MG63 (cell line): Measurements from ENCODE around the gene C16orf86. TPM values are rescaled to one million over a fixed set of nuclear protein-coding genes. Genes with fewer than 3 reads are reported as not detected.

Experiments used
- DNase-seq: peaks from one replicate; pipeline ENCODE4 v3.0.0-alpha.2; 2020
- H3K27me3 ChIP-seq: fragments of 250-450 bp; sonication (Bioruptor Pico); 2 replicates; pipeline ENCODE4 v1.5.1; 2020; ENCODE audit warnings: mild to moderate bottlenecking, moderate library complexity
- H3K36me3 ChIP-seq: fragments of 250-450 bp; sonication (Bioruptor Pico); 2 replicates; pipeline ENCODE4 v1.5.1; 2020; ENCODE audit warnings: mild to moderate bottlenecking, moderate library complexity
- H3K4me3 ChIP-seq: fragments of 250-450 bp; sonication (Bioruptor Pico); 2 replicates; pipeline ENCODE4 v1.5.1; 2020; ENCODE audit warnings: mild to moderate bottlenecking, moderate library complexity
- H3K9me3 ChIP-seq: fragments of 250-450 bp; sonication (Bioruptor Pico); 2 replicates; pipeline ENCODE4 v1.5.1; 2020; ENCODE audit warnings: mild to moderate bottlenecking, moderate library complexity
- total RNA-seq: library from RNA; depleted of rRNA; stranded (reverse); fragments of >200 nt; shearing (Covaris generic); gene quantifications from 2 replicates; pipeline ENCODE4 v1.2.3, GENCODE V29; 2014; ENCODE audit warnings: low replicate concordance; rRNA removed

The C16orf86 gene
- total RNA-seq, 1 experiment from 2014 or later, result not detected

DNA sequence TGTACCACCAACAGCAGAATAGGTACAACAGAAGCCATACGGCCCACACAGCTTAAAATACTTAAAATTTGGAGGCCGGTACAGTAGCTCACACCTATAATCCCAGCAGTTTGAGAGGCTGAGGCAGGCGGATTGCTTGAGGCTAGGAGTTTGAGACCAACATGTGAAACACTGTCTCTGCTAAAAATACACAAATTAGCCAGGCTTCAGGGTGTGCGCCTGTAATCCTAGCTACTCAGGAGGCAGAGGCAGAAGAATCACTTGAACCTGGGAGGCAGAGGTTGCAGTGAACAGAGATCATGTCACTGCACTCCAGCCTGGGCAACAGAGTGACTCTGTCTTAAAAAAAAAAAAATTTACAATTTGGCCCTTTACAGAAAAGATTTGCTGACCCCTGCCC is 35.5 kb downstream of the C16orf86 start:
- Histone ChIP-seq H3K27me3 (no peaks in the 10 kb centered on the region), H3K4me3 (no peak overlapping the region), H3K9me3 (no peaks in the 10 kb centered on the region), H3K36me3 (no peaks in the 10 kb centered on the region)
- no peak for DNase-seq

DNA sequence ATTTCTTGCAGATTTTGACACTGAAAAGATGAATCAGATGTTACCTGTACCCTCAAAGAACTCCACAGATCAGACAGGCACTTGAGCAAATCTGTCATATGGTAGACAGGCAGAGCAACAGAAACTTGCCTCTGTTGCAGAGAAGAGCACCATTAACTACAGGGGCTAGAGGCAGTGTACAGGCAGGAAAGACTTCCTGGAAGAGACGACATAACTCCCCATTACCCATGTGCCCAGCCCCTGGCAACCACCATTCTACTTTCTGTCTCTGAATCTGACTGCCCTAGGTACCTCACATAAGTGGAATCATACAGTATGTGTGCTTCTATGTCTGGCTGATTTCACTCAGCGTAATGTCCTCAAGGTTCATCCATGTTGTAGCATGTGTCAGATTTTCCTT is 37.0 kb downstream of the C16orf86 start:
- DNase-seq, result no peak
- H3K27me3 ChIP-seq, result no peaks in the 10 kb centered on the region
- no peaks in the 10 kb centered on the region for H3K9me3 ChIP-seq
- H3K4me3 ChIP-seq, result no peak overlapping the region
- H3K36me3 ChIP-seq, result no peaks in the 10 kb centered on the region

DNA sequence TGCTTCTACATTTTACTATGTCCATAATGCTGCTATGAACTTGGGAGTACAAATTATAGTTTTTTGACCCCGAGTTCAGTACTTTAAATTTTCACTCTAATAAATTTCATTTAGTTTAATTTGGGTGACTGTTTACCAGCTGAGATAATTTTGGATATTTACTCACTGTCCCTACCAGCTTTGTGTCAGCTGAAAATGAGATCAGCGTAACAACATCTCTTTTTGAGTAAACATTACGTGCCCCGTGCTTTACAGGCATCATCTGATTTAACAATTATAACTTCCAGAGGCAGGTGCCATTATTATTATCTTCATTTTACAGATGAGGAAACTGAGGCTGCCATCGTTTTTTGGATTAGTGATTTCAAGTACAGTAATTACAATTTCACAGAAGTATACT is 37.5 kb downstream of the C16orf86 start:
- Histone ChIP-seq H3K9me3 (no peaks in the 10 kb centered on the region), H3K36me3 (no peaks in the 10 kb centered on the region), H3K4me3 (no peak overlapping the region), H3K27me3 (no peaks in the 10 kb centered on the region)
- DNase-seq, result no peak

DNA sequence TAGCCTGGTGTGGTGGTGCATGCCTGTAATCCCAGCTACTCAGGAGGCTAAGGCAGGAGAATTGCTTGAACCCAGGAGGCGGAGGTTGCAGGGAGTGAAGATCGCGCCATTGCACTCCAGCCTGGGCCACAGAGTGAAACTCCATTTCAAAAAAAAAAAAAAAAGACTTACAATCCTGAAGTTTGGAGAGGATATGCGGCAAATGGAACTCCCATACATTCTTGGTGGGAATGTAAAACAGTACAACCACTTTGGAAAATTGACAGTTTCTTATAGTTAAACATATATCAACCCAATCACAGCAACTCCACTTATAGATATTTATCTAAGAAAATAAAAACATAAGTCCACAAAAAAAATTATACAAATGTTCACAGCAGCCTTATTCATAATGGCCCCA is 40.6 kb downstream of the C16orf86 start:
- Histone ChIP-seq H3K27me3 (no peaks in the 10 kb centered on the region), H3K9me3 (no peaks in the 10 kb centered on the region), H3K36me3 (no peaks in the 10 kb centered on the region)

DNA sequence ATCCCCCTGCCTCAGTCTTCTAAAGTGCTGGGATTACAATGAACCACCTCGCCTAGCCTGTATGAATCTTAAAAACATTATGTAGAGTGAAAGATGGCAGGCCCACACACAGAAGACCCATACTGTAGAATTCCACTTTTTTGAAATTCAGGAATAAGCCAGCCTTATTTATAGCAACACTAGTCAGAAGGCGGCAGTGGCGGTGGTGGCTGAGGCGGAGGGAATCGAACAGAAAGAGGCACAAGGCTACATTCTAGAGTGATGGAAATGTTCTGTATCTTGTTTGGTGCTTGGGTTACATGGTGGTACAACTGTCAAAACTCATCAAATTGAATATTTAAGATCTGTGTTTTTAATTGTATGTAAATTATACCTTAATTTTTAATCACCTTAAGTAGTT is 41.2 kb downstream of the C16orf86 start:
- H3K4me3 ChIP-seq, result no peak overlapping the region
- DNase-seq, result no peak

More for the DNA sequence above, 40.6 kb downstream of the C16orf86 start:
- DNase-seq, result no peak
- H3K4me3 ChIP-seq, result no peak overlapping the region

DNA sequence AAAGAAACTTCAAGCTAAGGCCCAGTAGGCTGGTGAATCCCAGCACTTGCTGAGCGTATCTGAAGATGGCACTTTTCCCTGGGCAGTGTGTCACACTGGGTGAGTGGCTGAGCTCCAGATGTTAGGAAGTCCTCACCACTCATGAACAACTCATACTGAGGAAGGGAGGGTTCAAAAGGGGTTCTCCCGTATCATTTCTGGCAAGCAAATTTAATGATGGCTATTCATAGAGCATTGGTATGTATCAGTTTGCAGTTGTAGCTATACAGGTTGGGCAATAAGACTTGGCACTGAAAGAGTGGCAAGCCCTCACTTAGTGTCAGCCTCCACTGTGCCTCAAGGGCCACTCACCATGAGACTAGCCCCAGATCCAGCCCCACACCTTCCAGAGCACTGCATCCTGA is 41.8 kb downstream of the C16orf86 start:
- no peaks in the 10 kb centered on the region for H3K27me3 ChIP-seq
- DNase-seq, result peak; percentile 64
- H3K9me3 ChIP-seq, result no peaks in the 10 kb centered on the region
- H3K4me3 ChIP-seq, result no peak overlapping the region
- H3K36me3 ChIP-seq, result no peaks in the 10 kb centered on the region

More for the DNA sequence above, 41.2 kb downstream of the C16orf86 start:
- no peaks in the 10 kb centered on the region for H3K27me3 ChIP-seq
- no peaks in the 10 kb centered on the region for H3K36me3 ChIP-seq
- H3K9me3 ChIP-seq, result no peaks in the 10 kb centered on the region

DNA sequence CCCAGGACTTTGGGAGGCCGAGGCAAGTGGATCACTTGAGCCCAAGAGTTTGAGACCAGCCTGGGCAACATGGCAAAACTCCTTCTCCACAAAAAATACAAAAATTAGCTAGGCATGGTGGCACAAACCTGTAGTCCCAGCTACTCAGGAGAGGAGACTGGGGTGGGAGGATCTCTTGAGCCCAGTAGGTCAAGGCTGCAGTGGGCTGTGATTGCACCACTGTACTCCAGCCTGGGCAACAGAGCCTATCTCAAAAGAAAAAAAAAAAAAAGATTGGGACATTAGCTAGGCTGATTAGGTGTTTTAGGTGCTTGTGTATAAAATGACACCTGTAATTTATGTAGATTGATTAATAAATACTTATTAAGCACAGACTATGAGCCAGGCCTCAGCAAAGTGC is 42.4 kb downstream of the C16orf86 start:
- H3K27me3 ChIP-seq, result no peaks in the 10 kb centered on the region
- no peaks in the 10 kb centered on the region for H3K9me3 ChIP-seq
- DNase-seq, result no peak
- no peak overlapping the region for H3K4me3 ChIP-seq
- no peaks in the 10 kb centered on the region for H3K36me3 ChIP-seq

DNA sequence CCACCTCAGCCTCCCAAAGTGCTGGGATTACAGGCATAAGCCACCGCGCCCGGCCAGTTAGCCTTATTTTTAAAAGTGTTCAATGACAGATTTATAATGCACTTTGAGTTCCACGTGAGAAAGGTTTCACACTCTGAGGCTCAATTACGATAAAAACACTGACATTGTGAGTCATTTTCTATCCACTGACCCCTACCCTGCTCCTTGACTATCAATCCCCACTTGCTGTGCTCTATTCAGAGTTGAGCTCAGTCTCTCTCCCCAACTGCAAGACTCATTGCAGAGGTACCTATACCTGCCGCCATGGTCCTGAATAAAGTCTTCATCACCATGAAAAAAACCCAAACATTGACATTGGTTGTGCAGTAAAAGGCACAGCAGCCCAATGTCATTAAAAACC is 44.0 kb downstream of the C16orf86 start:
- no peaks in the 10 kb centered on the region for H3K9me3 ChIP-seq
- no peak for DNase-seq
- H3K4me3 ChIP-seq, result no peak overlapping the region
- no peaks in the 10 kb centered on the region for H3K36me3 ChIP-seq
- no peaks in the 10 kb centered on the region for H3K27me3 ChIP-seq

DNA sequence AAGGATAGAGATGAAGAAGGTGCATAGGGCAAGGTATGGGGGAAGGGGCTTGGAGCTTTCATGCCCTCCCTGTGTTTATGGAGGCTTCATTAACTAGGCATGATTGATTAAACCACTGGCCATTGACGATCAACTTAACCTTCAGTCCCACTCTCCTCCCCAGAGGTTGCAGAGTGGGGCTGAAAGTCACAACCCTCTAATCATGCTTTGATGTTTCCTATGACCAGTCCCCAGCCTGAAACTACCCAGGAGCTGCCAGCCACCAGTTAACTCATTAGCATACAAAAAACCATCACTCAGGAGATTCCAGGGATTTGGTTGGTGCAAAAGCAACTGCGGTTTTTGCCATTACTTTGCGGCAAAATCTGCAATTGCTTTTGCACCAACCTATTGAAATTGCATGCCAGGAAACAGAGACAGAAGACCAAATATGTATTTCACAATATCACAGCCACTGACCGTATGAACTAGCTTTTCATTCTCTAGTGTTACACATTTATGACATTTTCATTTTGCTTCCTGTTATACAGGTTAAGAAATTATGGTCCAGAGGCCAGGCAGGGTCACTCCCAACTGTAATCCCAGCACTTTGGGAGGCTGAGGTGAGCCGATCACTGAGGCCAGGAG is 47.1 kb downstream of the C16orf86 start:
- no peak overlapping the region for H3K4me3 ChIP-seq
- H3K27me3 ChIP-seq, result no peaks in the 10 kb centered on the region
- DNase-seq, result no peak
- no peaks in the 10 kb centered on the region for H3K9me3 ChIP-seq
- H3K36me3 ChIP-seq, result no peaks in the 10 kb centered on the region

DNA sequence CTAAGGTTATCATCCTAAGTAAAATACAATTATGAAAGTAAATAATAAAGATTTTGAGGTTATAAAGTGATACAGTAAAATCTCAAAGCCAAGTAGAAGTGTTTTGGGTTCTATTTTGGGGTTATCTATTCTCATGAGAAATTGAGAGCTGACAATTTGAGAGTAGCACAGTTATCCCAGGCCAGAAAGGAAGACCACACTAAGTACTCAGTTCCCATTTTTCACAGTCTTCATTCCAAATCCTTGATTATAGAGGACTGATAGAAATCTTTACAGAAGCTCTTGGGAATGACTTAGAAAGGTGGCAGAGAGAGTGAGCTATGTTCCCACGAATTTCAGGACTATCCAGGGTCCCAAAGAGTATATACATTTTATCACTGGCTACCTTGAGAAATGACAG is 47.9 kb downstream of the C16orf86 start:
- Histone ChIP-seq H3K36me3 (no peaks in the 10 kb centered on the region), H3K27me3 (no peaks in the 10 kb centered on the region), H3K9me3 (no peaks in the 10 kb centered on the region), H3K4me3 (no peak overlapping the region)
- DNase-seq, result no peak

DNA sequence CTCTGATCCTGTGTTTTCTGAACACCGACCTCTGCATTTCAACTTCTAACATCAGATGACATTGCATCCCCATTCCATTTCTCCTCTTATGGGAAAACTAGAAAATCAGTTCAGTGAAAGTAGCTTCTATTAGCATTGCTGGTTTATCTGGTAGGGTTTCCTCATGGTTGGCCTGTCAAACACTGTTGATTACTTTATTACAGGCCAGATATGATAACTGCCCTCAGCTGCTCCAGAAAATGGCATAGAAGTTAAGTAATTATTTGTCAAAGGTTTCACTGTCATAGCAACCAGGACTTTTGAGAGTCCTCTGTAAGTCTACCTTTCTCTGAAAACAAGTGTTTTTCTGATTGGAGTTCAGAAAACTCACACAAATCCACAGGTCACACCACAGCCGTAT is 49.5 kb downstream of the C16orf86 start:
- H3K27me3 ChIP-seq, result no peaks in the 10 kb centered on the region
- DNase-seq, result no peak

More for the DNA sequence above, 49.5 kb downstream of the C16orf86 start:
- no peaks in the 10 kb centered on the region for H3K9me3 ChIP-seq
- no peak overlapping the region for H3K4me3 ChIP-seq
- H3K36me3 ChIP-seq, result no peaks in the 10 kb centered on the region

Other genes with a start within 250 kb of the C16orf86 start
- gene HSD11B2, start 235.7 kb upstream of the C16orf86 start, total RNA-seq, result not detected in 2 replicates
- gene ATP6V0D1, start 185.7 kb upstream of the C16orf86 start, total RNA-seq, result 30.8 and 42.3 TPM in 2 replicates
- gene AGRP, start 183.3 kb upstream of the C16orf86 start, total RNA-seq, result not detected in 2 replicates
- 3.1 and 5.0 TPM in 2 replicates for gene RIPOR1, start 138.0 kb upstream of the C16orf86 start, total RNA-seq
- gene CTCF, start 104.3 kb upstream of the C16orf86 start, total RNA-seq, result 26.1 and 32.2 TPM in 2 replicates
- gene CARMIL2, start 21.7 kb upstream of the C16orf86 start, total RNA-seq, result 0.07 TPM in 1 of 2 replicates, not detected in the other
- gene ACD, start 6.6 kb upstream of the C16orf86 start, total RNA-seq, result 24.4 and 24.7 TPM in 2 replicates
- 0.89 and 1.5 TPM in 2 replicates for gene PARD6A, start 5.9 kb upstream of the C16orf86 start, total RNA-seq
- 8.8 and 15.7 TPM in 2 replicates for gene ENKD1, start 64 bp upstream of the C16orf86 start, total RNA-seq
- 11.8 and 13.4 TPM in 2 replicates for gene GFOD2, start 52.5 kb downstream of the C16orf86 start, total RNA-seq
- 0.79 and 1.8 TPM in 2 replicates for gene RANBP10, start 139.7 kb downstream of the C16orf86 start, total RNA-seq
- 1.4 TPM in 1 of 2 replicates, not detected in the other for gene TSNAXIP1, start 140.1 kb downstream of the C16orf86 start, total RNA-seq
- 37.2 and 42.9 TPM in 2 replicates for gene THAP11, start 175.5 kb downstream of the C16orf86 start, total RNA-seq
- gene NUTF2, start 180.1 kb downstream of the C16orf86 start, total RNA-seq, result 55.9 and 178 TPM in 2 replicates
- 20.4 and 27.4 TPM in 2 replicates for gene CENPT, start 180.9 kb downstream of the C16orf86 start, total RNA-seq
- 19.8 and 38.6 TPM in 2 replicates for gene EDC4, start 206.2 kb downstream of the C16orf86 start, total RNA-seq
- not detected in 2 replicates for gene NRN1L, start 218.1 kb downstream of the C16orf86 start, total RNA-seq
- 3.1 and 13.8 TPM in 2 replicates for gene PSKH1, start 226.4 kb downstream of the C16orf86 start, total RNA-seq